SU-DHL-6 (cell line): ENCODE results near the gene ULK3.

Experiments
- H2AFZ ChIP-seq: fragments of 200-600 bp; sonication (generic); 2 replicates; pipeline ENCODE4 v1.6.1; 2014; ENCODE audit warnings: low read depth, mild to moderate bottlenecking, moderate library complexity, mixed read lengths, antibody characterized with exemption, low read length; ENCODE audit not compliant: severe bottlenecking
- H3F3A ChIP-seq: fragments of 200-600 bp; shearing (Covaris generic); 2 replicates; pipeline ENCODE4 v1.6.0; 2016; ENCODE audit warnings: antibody characterized with exemption, mild to moderate bottlenecking; ENCODE audit not compliant: insufficient read depth
- H3K27ac ChIP-seq: fragments of 200-600 bp; sonication (generic); 2 replicates; pipeline ENCODE4 v1.5.1; 2016; ENCODE audit warnings: low read depth, mild to moderate bottlenecking, low read length, moderate library complexity, mixed read lengths
- H3K27me3 ChIP-seq: fragments of 200-600 bp; sonication (generic), shearing (Covaris generic); 2 replicates; pipeline ENCODE4 v1.6.0; 2014; ENCODE audit warnings: mild to moderate bottlenecking, low read length
- H3K36me3 ChIP-seq: fragments of 200-600 bp; sonication (generic); 2 replicates; pipeline ENCODE4 v1.6.1; 2014; ENCODE audit warnings: mild to moderate bottlenecking, low read length, mixed read lengths
- H3K4me2 ChIP-seq: fragments of 300-600, 200-600 bp; shearing (Covaris generic), sonication (generic); 2 replicates; pipeline ENCODE4 v1.6.0; 2014; ENCODE audit warnings: low read length, low read depth, mild to moderate bottlenecking; ENCODE audit not compliant: poor library complexity, severe bottlenecking
- H3K4me3 ChIP-seq: fragments of 200-600 bp; sonication (generic); 2 replicates; pipeline ENCODE4 v1.5.1; 2014; ENCODE audit warnings: antibody characterized with exemption, low read length, mild to moderate bottlenecking, mixed read lengths; ENCODE audit not compliant: insufficient read depth, poor library complexity, severe bottlenecking
- H3K79me2 ChIP-seq: fragments of 200-600 bp; sonication (generic); 2 replicates; pipeline ENCODE4 v1.6.1; 2014; ENCODE audit warnings: mild to moderate bottlenecking, low read length, moderate library complexity; ENCODE audit not compliant: insufficient read depth
- H3K9ac ChIP-seq: fragments of 200-600 bp; sonication (generic); 2 replicates; pipeline ENCODE4 v1.7.0; 2014; ENCODE audit warnings: mild to moderate bottlenecking, low read length
- H3K9me2 ChIP-seq: fragments of 200-600 bp; sonication (generic); replicated peaks from 2 replicates; pipeline ENCODE4 v1.6.1; 2014; ENCODE audit warnings: low read length; ENCODE audit not compliant: insufficient read depth
- H3K9me3 ChIP-seq: fragments of 200-600 bp; sonication (generic); 2 replicates; pipeline ENCODE4 v1.6.1; 2014; ENCODE audit warnings: low read length, mixed read lengths; ENCODE audit not compliant: insufficient read depth
- H4K20me1 ChIP-seq: fragments of 200-600 bp; sonication (generic); 2 replicates; pipeline ENCODE4 v1.6.1; 2014; ENCODE audit warnings: low read depth, mild to moderate bottlenecking, antibody characterized with exemption, low read length, moderate library complexity, mixed read lengths
- EZH2phosphoT487 ChIP-seq: fragments of 200-600 bp; sonication (generic), shearing (Covaris generic); conservative IDR thresholded peaks from 2 replicates; pipeline ENCODE4 v1.6.1; 2018; ENCODE audit warnings: mild to moderate bottlenecking, antibody characterized with exemption, low read length, moderate library complexity, mixed read lengths
- TF ChIP-seq, protein P1 (sequence below): fragments of 200-600 bp; sonication (generic); IDR thresholded peaks from one replicate; pipeline ENCODE4 v1.5.1; 2017; ENCODE audit warnings: antibody characterized with exemption, mild to moderate bottlenecking, low read length, moderate library complexity; ENCODE audit not compliant: insufficient read depth, poor library complexity, severe bottlenecking

The ULK3 gene

GRCh38 chr15:74801311-74801997 is 41.5 kb downstream of the ULK3 start:
- Histone ChIP-seq H3K9me3 (no peaks in the 10 kb centered on the region), H3K9me2 (no peaks in the 10 kb centered on the region), H4K20me1 (no peaks in the 10 kb centered on the region), H3K4me2 (no peak overlapping the region), H2AFZ (no peak overlapping the region), H3K27ac (no peak overlapping the region), H3K79me2 (peaks cover 18% of the 10 kb centered on the region; the same call in 1 of the 2 replicates), H3K27me3 (no peaks in the 10 kb centered on the region), H3K4me3 (no peak overlapping the region), H3K36me3 (peaks cover 28% of the 10 kb centered on the region), H3K9ac (no peak overlapping the region), H3F3A (peaks cover 26% of the 10 kb centered on the region; the same call in 1 of the 2 replicates)
- TF ChIP-seq EZH2phosphoT487, result no peak

DNA sequence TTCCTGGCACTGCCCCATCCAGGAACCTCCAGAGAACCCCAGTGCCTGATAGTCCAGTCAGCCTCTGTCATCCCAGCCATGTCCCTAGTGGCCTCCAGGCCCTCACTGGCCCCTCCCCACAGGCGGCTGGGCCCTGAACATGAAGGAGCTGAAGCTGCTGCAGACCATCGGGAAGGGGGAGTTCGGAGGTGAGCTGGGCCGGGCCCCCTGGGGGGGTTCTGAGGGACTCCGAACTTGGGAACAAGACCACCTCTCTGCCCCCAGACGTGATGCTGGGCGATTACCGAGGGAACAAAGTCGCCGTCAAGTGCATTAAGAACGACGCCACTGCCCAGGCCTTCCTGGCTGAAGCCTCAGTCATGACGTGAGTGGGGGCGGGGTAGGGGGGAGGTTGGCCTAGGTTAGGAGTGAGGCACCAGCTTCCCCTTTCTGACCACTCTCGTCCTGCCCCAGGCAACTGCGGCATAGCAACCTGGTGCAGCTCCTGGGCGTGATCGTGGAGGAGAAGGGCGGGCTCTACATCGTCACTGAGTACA is 42.3 kb downstream of the ULK3 start:
- TF ChIP-seq EZH2phosphoT487, result no peak
- TF ChIP-seq, protein P1, sequence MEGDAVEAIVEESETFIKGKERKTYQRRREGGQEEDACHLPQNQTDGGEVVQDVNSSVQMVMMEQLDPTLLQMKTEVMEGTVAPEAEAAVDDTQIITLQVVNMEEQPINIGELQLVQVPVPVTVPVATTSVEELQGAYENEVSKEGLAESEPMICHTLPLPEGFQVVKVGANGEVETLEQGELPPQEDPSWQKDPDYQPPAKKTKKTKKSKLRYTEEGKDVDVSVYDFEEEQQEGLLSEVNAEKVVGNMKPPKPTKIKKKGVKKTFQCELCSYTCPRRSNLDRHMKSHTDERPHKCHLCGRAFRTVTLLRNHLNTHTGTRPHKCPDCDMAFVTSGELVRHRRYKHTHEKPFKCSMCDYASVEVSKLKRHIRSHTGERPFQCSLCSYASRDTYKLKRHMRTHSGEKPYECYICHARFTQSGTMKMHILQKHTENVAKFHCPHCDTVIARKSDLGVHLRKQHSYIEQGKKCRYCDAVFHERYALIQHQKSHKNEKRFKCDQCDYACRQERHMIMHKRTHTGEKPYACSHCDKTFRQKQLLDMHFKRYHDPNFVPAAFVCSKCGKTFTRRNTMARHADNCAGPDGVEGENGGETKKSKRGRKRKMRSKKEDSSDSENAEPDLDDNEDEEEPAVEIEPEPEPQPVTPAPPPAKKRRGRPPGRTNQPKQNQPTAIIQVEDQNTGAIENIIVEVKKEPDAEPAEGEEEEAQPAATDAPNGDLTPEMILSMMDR, result no peak
- peaks cover 28% of the 10 kb centered on the region for H3K36me3 ChIP-seq
- no peaks in the 10 kb centered on the region for H3K9me3 ChIP-seq
- H3K27me3 ChIP-seq, result no peaks in the 10 kb centered on the region
- H2AFZ ChIP-seq, result no peak overlapping the region
- H3K9ac ChIP-seq, result no peak overlapping the region
- no peak overlapping the region for H3K4me3 ChIP-seq
- no peaks in the 10 kb centered on the region for H4K20me1 ChIP-seq
- H3K9me2 ChIP-seq, result no peaks in the 10 kb centered on the region
- H3F3A ChIP-seq, result peaks cover 24% of the 10 kb centered on the region; the same call in 1 of the 2 replicates
- no peak overlapping the region for H3K4me2 ChIP-seq
- H3K27ac ChIP-seq, result no peak overlapping the region
- peaks cover 26% of the 10 kb centered on the region for H3K79me2 ChIP-seq

DNA sequence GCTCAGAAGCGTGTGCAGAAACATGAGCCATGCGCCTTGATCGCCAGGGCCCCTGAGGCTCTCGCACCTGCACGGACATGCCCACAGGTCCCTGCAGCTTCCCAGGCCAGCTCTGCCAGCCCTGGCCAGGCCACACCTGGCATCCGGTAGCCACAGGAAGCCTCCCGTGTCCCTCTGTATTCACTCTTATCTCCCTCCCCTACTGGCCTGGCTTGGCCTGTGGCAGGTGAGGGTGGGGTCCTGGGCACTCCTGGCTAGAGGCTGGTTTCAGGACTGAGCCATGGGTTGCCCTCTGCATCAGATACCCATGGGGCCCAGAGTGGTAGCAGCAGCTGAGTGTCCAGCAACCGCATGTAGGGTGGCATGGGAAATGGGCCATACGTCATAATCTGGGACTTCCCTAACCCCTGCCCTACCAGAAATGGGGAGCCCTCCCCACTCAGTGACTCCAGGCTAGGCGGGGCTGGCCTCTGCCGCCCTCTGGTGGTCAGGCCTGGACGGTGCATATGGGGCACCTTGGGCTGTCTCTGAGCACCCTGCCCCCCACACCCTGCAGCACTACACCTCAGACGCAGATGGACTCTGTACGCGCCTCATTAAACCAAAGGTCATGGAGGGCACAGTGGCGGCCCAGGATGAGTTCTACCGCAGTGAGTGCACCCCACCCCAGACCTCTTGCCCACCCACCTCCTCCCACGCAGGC is 42.9 kb downstream of the ULK3 start:
- Histone ChIP-seq H3K36me3 (peaks cover 28% of the 10 kb centered on the region), H3K9ac (0 out of 2 replicates have a peak overlapping the region, but pooled peaks have one; percentile 6), H2AFZ (no peak overlapping the region), H3K27me3 (no peaks in the 10 kb centered on the region), H3K27ac (peak overlapping the region; percentile 68), H3F3A (peaks cover 24% of the 10 kb centered on the region; the same call in 1 of the 2 replicates), H3K4me2 (peak overlapping the region; percentile 8), H4K20me1 (no peaks in the 10 kb centered on the region), H3K9me3 (no peaks in the 10 kb centered on the region), H3K9me2 (no peaks in the 10 kb centered on the region), H3K79me2 (peaks cover 32% of the 10 kb centered on the region), H3K4me3 (no peak overlapping the region)
- TF ChIP-seq, protein P1, result peak; percentile 90
- no peak for TF ChIP-seq EZH2phosphoT487
